Common myeloid progenitor, CD34-positive (primary cell): Measurements from ENCODE around the gene FPGS.

Experiments used
- CTCF ChIA-PET: fragments of 350-600 bp; sonication (Branson Sonifier 250); formaldehyde crosslinking; loops from one replicate; lab custom pipeline; 2021; ENCODE audit warnings: antibody characterized with exemption; lab: Charles Lee
- POLR2A ChIA-PET: fragments of 350-600 bp; sonication (Branson Sonifier 250); formaldehyde crosslinking; loops from one replicate; lab custom pipeline; 2021; ENCODE audit warnings: antibody characterized with exemption; lab: Charles Lee
- DNase-seq, 3 donors: peaks; one replicate each; pipeline versions ENCODE4 v3.0.0 to v3.0.0-alpha.2; 2013
- H3K27ac ChIP-seq, 2 experiments: 1 replicate in 1 of 2; 2 replicates in 1 of 2; pipeline ENCODE4 v1.7.0; 2013; ENCODE audit warnings: inconsistent platforms in 2 of 2, low read length in 2 of 2, mild to moderate bottlenecking in 2 of 2, low read depth in 1 of 2, moderate library complexity in 1 of 2; ENCODE audit not compliant: severe bottlenecking in 2 of 2, insufficient read depth in 1 of 2, poor library complexity in 1 of 2
- H3K27me3 ChIP-seq, 5 experiments: replicated peaks in 2 of 5; 1 replicate in 3 of 5; 2 replicates in 2 of 5; pipeline versions ENCODE4 v1.6.1 to v1.7.0; 2013; ENCODE audit warnings: low read length in 4 of 5, mild to moderate bottlenecking in 2 of 5, moderate library complexity in 2 of 5, inconsistent platforms in 1 of 5; ENCODE audit not compliant: insufficient read depth in 5 of 5, control insufficient read depth in 4 of 5
- H3K36me3 ChIP-seq, 4 experiments: 1 replicate in 2 of 4; 2 replicates in 2 of 4; pipeline versions ENCODE4 v1.6.1 to v1.7.0; 2013; ENCODE audit warnings: low read length in 3 of 4, control low read depth in 1 of 4, mild to moderate bottlenecking in 1 of 4; ENCODE audit not compliant: control insufficient read depth in 4 of 4, insufficient read depth in 4 of 4
- H3K4me1 ChIP-seq, 4 experiments: 1 replicate in 3 of 4; 2 replicates in 1 of 4; pipeline versions ENCODE4 v1.6.1 to v1.7.1; 2013; ENCODE audit warnings: low read length in 3 of 4, mild to moderate bottlenecking in 3 of 4, control low read depth in 1 of 4, inconsistent platforms in 1 of 4, moderate library complexity in 1 of 4; ENCODE audit not compliant: control insufficient read depth in 4 of 4, insufficient read depth in 4 of 4; ENCODE audit errors: control extremely low read depth in 1 of 4
- H3K4me3 ChIP-seq, 7 experiments: 1 replicate in 4 of 7; 2 replicates in 3 of 7; pipeline versions ENCODE4 v1.5.1 to v1.7.0; 2013; ENCODE audit warnings: mild to moderate bottlenecking in 7 of 7, low read length in 6 of 7, moderate library complexity in 6 of 7, inconsistent platforms in 2 of 7, low read depth in 2 of 7, control low read depth in 1 of 7; ENCODE audit not compliant: insufficient read depth in 4 of 7, control insufficient read depth in 1 of 7; ENCODE audit errors: extremely low read depth in 1 of 7
- H3K9me3 ChIP-seq, 5 experiments: 1 replicate in 4 of 5; 2 replicates in 1 of 5; pipeline versions ENCODE4 v1.6.1 to v1.7.1; 2013; ENCODE audit warnings: low read length in 4 of 5, mild to moderate bottlenecking in 2 of 5, inconsistent platforms in 1 of 5, low read depth in 1 of 5, moderate library complexity in 1 of 5; ENCODE audit not compliant: control insufficient read depth in 4 of 5, insufficient read depth in 2 of 5; ENCODE audit errors: control extremely low read depth in 1 of 5
- whole genome bisulfite sequencing: methylation state at CpG from one replicate; pipeline ENCODE4 v1.1.5; 2013; ENCODE audit not compliant: insufficient coverage; 5-methylcytosine and 5-hydroxymethylcytosine counted together

The FPGS gene

DNA sequence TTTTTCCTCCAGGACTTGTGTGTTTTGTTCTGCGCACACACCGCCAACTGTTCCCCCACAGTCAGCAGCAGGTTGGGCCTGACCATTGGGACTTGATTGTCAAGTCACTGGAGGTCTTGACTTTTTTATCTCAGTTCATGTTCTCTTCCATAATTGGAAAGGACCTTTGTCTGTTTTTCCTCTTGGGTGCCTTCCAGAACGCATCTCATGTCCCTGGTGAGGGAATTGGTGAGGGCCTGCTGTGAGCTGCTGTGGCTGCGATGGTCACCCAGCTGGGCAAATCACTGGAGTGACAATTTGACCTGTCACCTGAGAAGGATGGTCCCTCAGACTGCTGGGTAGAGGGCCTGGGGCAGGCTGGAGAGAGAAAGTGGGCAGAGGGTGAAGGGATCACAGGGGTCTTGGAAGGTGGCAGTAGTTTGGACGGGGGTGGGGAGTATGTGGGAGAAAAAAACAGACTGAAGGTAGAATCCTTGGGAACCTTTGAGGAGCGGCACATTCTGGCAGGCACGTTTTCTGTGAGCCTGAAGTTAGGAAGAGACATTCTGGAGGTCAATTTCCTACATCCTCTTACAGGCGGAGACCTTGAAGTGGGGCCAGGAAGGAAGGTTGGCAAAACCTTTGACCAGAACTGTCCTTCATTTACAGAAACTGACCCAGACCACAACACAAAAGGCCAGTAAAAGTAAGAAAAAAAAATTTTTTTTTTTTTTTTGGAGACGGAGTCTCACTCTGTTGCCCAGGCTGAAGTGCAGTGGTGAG is 12.4 kb upstream of the FPGS start:
- H3K4me3 ChIP-seq: no peak overlapping the region
- no peak for DNase-seq
- no peaks in the 10 kb centered on the region for H3K27me3 ChIP-seq
- CTCF ChIA-PET: interaction anchor here (0.6 to 12.9 kb wide), 7 partner anchors 8 to 92 kb away, joined by 3 to 244 read pairs (median 8); partner anchors contain the start of gene FPGS
- peaks cover 10 to 54% (median 34%) of the 10 kb centered on the region in 4 experiments for H3K4me1 ChIP-seq
- peak overlapping the region in 1 of 2 experiments; percentile 14 for H3K27ac ChIP-seq
- no peaks in the 10 kb centered on the region for H3K9me3 ChIP-seq
- 93% methylated on average over 4 of the region's 9 CpGs for WGBS
- POLR2A ChIA-PET: no interaction called here
- H3K36me3 ChIP-seq: peaks cover 13 to 71% (median 50%) of the 10 kb centered on the region in 4 experiments

DNA sequence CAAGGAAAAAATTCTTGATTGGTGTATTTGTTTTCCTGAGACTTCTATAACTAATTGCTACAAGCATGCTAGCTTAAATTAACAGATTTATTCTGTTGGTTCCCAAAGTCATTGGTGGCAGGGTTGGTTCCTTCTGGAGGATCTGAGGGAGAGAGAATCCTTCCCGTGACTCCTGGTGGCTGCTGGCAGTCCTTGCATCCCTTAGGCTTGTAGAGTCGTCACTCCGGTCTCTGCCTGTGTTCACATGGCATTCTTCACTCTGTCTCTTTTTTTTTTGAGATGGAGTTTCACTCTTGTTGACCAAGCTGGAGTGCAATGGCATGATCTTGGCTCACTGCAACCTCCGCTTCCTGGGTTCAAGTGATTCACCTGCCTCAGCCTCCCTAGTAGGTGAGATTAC is 11.6 kb upstream of the FPGS start:
- ChIA-PET CTCF (interaction anchor here (1.1 to 2.7 kb wide), 3 partner anchors 74 to 130 kb away, joined by 5 to 14 read pairs (median 11); no protein-coding TSS in a partner anchor), POLR2A (no interaction called here)
- 100% methylated on average over 2 of the region's 4 CpGs for WGBS
- no peak for DNase-seq
- Histone ChIP-seq H3K4me3 (no peak overlapping the region), H3K36me3 (peaks cover 13 to 71% (median 50%) of the 10 kb centered on the region in 4 experiments), H3K9me3 (no peaks in the 10 kb centered on the region), H3K27ac (no peak overlapping the region), H3K4me1 (peaks cover 14 to 62% (median 39%) of the 10 kb centered on the region in 4 experiments), H3K27me3 (no peaks in the 10 kb centered on the region)

DNA sequence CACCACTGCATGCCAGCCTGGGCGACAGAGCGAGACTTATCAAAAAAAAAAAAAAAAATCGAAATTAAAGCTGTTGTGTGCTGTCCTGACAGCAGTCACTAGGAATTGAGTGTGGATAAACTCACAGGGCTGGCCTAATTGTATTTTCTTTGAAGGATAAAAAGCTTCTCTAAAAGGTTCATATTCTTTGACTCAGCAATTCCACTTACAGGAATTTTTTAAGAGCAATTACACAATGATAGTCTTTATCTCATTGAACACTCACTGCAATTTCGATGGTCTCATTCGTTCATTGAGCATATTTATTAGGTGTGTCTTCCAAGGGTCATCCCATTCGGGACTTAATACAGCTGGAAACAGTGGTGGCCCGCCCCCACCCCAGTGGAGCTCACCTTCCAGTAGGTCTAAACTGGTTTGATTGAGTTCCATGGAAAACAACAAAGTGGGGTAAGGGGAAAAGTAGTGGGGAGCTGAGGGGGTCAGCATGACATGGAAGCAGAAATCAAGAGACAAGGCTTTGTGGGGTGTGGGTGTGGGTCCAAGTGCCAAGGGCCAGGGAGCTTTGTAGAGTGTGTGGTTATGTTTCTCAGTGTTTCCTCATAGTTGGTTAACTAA is 10.2 kb upstream of the FPGS start:
- 64% methylated on average over 6 of the region's 7 CpGs for WGBS
- H3K27ac ChIP-seq: peak overlapping the region in 1 of 2 experiments; percentile 28

DNA sequence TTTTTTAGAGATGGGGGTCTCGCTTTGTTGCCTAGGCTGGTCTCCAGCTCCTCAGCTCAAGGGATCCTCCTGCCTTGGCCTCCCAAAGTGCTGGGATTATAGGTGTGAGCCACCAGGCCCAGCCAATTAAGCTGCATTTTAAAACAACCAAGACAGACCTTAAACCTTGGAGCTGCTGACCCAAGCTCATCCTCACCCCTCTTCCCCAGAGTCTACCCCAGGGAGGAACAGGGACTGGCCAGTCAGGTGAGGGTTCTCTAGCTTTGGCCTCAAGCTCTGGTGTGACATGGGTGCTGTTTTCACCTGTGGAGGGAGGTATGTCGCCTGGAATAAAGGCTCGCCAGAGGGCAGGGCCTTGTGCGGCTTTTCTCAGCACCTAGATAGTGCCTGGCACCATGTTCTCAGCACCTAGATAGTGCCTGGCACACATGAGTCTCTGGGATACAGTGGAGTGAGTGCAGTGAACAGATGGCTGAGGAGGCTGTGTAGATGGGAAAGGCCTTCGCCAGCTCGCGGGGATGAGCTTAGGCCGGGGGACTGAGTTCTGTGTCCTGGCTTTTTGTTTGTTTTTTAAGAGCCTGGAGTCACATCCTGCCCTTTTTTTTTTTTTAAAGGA is 9.5 kb upstream of the FPGS start:
- no peak overlapping the region for H3K4me3 ChIP-seq
- no peaks in the 10 kb centered on the region for H3K9me3 ChIP-seq
- ChIA-PET CTCF (interaction anchor here (0.6 to 2.7 kb wide), 17 partner anchors 8 to 207 kb away, joined by 3 to 14 read pairs (median 3); partner anchors contain the start of gene TOR2A), POLR2A (interaction anchor here (0.6 to 1.3 kb wide), 5 partner anchors 14 to 77 kb away, joined by 3 to 5 read pairs (median 3); partner anchors contain the start of gene SH2D3C)
- no peaks in the 10 kb centered on the region for H3K27me3 ChIP-seq
- H3K36me3 ChIP-seq: peaks cover 8 to 57% (median 39%) of the 10 kb centered on the region in 4 experiments
- H3K27ac ChIP-seq: peak overlapping the region in 1 of 2 experiments; percentile 28
- 100% methylated on average over 3 of the region's 8 CpGs for WGBS
- no peak for DNase-seq
- H3K4me1 ChIP-seq: peaks cover 13 to 65% (median 45%) of the 10 kb centered on the region in 4 experiments

More for the DNA sequence above, 10.2 kb upstream of the FPGS start:
- CTCF ChIA-PET: interaction anchor here (0.9 to 2.7 kb wide), 15 partner anchors 9 to 206 kb away, joined by 3 to 14 read pairs (median 4); partner anchors contain the start of gene TOR2A
- Histone ChIP-seq H3K36me3 (peaks cover 9 to 63% (median 45%) of the 10 kb centered on the region in 4 experiments), H3K27me3 (no peaks in the 10 kb centered on the region), H3K9me3 (no peaks in the 10 kb centered on the region), H3K4me1 (peaks cover 10 to 65% (median 44%) of the 10 kb centered on the region in 4 experiments), H3K4me3 (no peak overlapping the region)
- no peak for DNase-seq
- POLR2A ChIA-PET: interaction anchor here (0.6 to 1.3 kb wide), 6 partner anchors 13 to 77 kb away, joined by 3 to 7 read pairs (median 3); partner anchors contain the start of gene TOR2A

DNA sequence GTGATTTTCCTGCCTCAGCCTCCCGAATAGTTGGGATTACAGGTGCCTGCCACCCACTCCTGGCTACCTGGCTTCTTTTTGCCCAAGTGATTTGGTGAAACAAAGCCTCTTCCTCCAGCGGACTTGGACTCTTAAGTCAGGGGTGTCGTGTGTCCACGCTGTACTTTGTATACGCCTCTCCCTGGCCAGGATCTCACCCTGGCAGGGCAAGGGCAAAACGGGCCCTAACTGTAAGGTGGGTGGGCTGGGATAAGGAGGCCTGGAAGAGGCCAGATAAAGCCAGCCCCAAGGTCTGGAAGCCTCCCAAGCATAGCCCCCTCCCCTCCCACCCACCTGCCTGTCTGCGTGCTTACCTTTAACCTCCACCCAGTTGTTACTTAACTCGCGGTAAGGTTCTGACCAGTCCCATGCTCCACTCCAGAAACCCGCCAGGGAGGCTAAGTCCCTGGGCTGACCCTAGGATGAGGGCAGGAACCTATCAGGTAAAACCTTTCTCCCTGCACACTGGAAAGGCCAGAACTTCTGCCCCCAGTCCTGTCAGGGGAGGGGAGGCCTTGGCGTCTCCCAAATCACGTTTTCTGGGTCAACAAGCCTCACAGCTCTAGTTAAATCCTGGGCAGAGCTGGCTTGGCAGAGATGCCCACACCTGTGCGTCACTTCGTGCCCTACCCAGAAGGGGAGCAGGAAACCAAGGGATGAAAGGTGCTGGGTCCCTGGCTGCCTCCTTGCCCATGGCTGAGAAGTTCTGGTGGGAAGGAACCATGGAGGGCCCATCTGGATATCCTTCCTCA is 8.5 kb upstream of the FPGS start:
- POLR2A ChIA-PET: interaction anchor here (1.2 to 1.3 kb wide), 2 partner anchors 9 to 16 kb away, joined by 3 read pairs; partner anchors contain the start of genes CDK9 and SH2D3C
- H3K27ac ChIP-seq: no peak overlapping the region

More for the DNA sequence above, 8.5 kb upstream of the FPGS start:
- peaks cover 15 to 70% (median 53%) of the 10 kb centered on the region in 4 experiments for H3K4me1 ChIP-seq
- H3K4me3 ChIP-seq: no peak overlapping the region
- H3K27me3 ChIP-seq: no peaks in the 10 kb centered on the region
- WGBS: 93% methylated on average over 10 of the region's 14 CpGs
- peaks cover 5 to 47% (median 31%) of the 10 kb centered on the region in 4 experiments for H3K36me3 ChIP-seq
- no peak for DNase-seq
- H3K9me3 ChIP-seq: no peaks in the 10 kb centered on the region
- CTCF ChIA-PET: interaction anchor here (0.9 to 2.7 kb wide), 5 partner anchors 27 to 127 kb away, joined by 3 to 14 read pairs (median 4); no protein-coding TSS in a partner anchor
